Measurements from ENCODE around the gene MAPKBP1.

Gene MAPKBP1

DNA sequence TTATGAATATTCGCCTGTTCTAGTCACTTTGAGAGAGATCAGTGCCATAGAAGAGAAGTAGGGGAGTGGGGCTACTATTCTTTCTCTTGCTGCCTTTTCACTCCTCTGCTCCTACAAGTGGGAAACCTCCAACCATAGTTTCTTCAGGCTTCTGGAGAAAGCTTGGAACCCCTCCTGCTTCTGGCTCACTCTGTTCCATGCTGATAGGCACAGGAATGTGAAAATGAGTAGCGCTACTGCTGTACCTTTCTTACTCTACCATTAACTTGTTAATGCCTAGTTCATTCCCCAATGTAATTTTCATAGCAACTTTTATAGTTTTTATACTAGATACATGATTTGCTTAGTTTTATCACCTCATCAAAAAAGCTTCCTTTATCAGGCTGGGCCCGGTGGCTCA lies 26.9 kb downstream of the MAPKBP1 start:
- H3K4me3 ChIP-seq (ENCODE audit: low read depth, low read length) = no peak overlapping the region
- TF ChIP-seq, protein P1, sequence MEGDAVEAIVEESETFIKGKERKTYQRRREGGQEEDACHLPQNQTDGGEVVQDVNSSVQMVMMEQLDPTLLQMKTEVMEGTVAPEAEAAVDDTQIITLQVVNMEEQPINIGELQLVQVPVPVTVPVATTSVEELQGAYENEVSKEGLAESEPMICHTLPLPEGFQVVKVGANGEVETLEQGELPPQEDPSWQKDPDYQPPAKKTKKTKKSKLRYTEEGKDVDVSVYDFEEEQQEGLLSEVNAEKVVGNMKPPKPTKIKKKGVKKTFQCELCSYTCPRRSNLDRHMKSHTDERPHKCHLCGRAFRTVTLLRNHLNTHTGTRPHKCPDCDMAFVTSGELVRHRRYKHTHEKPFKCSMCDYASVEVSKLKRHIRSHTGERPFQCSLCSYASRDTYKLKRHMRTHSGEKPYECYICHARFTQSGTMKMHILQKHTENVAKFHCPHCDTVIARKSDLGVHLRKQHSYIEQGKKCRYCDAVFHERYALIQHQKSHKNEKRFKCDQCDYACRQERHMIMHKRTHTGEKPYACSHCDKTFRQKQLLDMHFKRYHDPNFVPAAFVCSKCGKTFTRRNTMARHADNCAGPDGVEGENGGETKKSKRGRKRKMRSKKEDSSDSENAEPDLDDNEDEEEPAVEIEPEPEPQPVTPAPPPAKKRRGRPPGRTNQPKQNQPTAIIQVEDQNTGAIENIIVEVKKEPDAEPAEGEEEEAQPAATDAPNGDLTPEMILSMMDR (IDR thresholded peaks at IDR 0.05; ENCODE audit: low read depth, low read length, missing control alignments) = no peak
- DNase-seq (ENCODE audit: low read depth) = no peak

DNA sequence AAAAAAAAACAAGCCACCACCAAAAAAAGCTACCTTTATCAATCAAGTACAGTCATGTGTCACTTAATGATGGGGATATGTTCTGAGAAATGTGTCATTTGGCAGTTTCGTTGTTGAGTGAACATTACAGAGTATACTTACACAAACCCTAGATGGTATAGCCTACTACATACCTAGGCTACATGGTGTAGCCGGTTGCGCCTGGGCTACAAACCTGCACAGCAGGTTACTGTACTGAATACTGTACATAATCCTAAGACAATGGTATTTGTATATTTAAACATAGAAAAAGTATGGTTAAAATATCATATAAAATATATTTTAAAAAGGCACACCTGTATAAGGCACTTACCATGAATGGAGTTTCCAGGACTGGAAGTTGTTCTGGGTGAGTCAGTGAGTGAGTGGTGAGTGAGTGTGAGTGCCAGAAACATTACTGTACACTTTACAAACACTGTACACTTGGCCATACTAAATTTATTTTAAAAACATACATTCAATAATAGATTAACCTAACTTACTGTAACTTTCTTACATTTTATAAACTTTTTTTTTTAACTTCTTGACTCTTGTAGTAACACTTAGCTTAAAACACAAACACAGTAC lies 27.7 kb downstream of the MAPKBP1 start:
- TF ChIP-seq, protein P1 (IDR thresholded peaks at IDR 0.05; ENCODE audit: low read depth, low read length, missing control alignments) = no peak

DNA sequence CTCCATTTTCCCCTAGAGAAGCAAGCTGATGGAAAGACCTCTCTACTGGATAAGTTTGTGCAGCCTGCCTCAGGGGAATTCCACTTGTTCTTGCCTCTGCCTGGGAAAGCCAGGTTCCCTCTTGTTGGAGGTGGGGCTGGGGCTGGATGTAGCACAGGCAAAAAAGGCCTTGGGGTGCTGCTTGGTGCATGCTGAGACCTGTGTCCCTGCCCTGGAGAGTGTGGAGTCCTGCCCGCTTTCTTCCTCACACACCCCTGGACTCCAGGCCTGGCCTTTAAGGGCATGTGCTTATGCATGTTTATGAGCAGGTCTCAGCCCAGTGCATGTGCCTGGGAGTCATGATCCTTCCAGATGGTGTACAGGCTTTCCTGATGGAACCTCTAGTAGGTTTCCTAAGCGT lies 30.1 kb downstream of the MAPKBP1 start:
- DNase-seq (ENCODE audit: low read depth) = no peak
- TF ChIP-seq, protein P1 (IDR thresholded peaks at IDR 0.05; ENCODE audit: low read depth, low read length, missing control alignments) = no peak
- no peak overlapping the region for H3K4me3 ChIP-seq (ENCODE audit: low read depth, low read length)

More for the DNA sequence above, 27.7 kb downstream of the MAPKBP1 start:
- H3K4me3 ChIP-seq (ENCODE audit: low read depth, low read length) = no peak overlapping the region
- no peak for DNase-seq (ENCODE audit: low read depth)

DNA sequence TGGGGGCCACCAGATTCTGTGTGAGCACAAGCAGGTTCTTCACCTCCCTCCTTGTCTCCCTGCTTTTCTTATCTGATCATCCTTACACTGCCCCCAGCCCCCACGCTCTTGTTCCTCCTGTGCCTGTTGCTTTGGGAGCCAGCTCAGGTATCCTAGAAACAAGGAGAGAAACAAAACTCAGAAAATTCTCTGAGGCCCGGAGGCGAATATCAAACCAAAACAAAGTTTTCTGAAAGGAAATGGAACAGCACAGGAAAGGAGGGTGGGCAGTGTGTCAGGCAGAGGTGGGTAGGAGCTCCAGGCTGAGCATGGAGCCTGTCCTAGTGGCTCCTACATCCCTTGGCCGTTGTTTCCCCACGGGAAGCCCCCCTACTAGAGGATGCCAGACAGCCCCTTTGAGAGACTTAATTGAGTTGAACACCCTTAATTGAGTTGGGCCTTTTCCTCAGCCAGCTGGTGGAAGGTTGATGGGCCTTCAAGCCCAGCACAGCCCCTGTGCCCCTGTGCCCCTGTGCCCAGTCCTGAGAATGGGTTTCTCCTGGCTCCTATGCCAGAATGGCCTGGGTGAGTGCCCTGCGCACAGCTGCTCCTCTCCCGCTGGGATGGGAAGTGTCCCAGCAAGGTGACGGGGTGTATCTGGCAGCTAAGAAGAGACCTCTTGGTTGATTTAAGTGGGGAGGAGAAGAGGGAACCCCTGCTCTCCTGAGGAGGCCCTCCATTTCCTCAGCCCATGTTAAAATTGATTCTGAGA lies 30.8 kb downstream of the MAPKBP1 start:
- TF ChIP-seq, protein P1 (IDR thresholded peaks at IDR 0.05; ENCODE audit: low read depth, low read length, missing control alignments) = no peak
- no peak overlapping the region for H3K4me3 ChIP-seq (ENCODE audit: low read depth, low read length)
- DNase-seq (ENCODE audit: low read depth) = no peak

DNA sequence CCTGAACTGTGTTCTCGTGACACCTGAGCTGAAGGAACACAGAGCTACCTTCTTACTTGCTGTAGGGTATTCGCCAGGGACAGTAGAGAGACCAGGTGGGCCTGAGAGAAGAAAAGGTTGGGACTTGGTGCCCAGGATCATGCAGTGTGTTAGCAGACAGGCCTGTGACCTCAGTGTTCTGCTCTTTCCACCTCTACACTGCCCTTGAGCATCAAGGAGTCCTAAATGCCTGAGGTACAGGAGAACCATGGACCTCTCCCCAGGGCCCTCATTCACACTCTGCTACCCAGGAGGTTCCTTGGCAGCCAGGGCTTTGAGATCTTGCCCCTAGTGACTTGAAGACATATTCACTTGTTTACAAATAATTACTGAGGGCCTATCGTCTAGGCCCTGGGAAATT lies 31.4 kb downstream of the MAPKBP1 start:
- TF ChIP-seq, protein P1 (IDR thresholded peaks at IDR 0.05; ENCODE audit: low read depth, low read length, missing control alignments) = no peak
- no peak overlapping the region for H3K4me3 ChIP-seq (ENCODE audit: low read depth, low read length)
- no peak for DNase-seq (ENCODE audit: low read depth)

DNA sequence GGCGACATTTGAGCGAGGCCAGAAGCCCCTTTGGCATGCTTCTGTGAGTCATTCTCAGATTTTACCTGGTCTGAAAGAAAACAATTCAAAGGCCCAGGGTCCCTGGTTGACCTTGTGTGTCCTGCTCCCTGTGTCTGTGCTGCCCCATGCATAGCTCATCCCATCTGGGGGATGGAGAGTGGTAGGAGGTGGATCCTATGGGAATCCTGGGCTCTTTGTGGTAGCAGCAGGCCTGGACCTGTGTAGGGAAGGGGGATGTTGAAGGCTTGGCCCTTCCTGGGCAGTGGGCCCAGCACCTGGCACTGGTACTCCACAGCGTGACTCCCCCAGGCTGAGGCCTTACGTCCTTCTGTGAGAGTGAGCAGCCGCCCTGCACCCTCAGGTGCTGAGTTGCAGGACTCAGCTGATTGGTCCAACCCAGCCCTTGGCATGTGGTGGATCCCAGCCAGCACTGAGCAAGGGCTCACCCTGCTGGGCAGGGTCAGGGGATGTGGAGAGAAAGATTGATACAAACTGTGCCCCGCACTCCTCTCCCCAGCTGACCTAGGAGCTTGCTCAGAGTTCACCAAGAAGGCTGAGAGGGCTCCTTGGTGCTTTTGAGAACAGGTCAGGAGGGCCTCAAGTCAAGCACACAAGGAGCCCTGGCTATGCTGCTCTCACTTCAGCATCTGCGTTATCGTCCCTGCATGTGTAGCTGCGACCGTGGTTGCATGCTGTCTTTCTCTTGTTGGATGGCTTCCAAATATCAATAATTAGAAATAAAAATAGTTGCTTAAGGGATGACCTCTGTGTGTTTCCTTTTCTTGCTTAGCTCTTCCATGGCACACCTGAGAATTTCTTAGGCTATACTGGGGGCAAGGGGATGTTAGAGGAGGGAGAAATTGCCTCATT lies 32.3 kb downstream of the MAPKBP1 start:
- no peak for DNase-seq (ENCODE audit: low read depth)
- TF ChIP-seq, protein P1 (IDR thresholded peaks at IDR 0.05; ENCODE audit: low read depth, low read length, missing control alignments) = no peak
- no peak overlapping the region for H3K4me3 ChIP-seq (ENCODE audit: low read depth, low read length)

Measured in GM12864 (cell line).